ENCODE data around the gene MOB3A. TPM values are rescaled to one million over a fixed set of nuclear protein-coding genes. Genes with fewer than 3 reads are reported as not detected.

The MOB3A gene
- total RNA-seq, 3 donors from 2014 or later (not counting 1 experiment from before 2014, with no cell fraction given): 239 to 314 (median 246) TPM

DNA sequence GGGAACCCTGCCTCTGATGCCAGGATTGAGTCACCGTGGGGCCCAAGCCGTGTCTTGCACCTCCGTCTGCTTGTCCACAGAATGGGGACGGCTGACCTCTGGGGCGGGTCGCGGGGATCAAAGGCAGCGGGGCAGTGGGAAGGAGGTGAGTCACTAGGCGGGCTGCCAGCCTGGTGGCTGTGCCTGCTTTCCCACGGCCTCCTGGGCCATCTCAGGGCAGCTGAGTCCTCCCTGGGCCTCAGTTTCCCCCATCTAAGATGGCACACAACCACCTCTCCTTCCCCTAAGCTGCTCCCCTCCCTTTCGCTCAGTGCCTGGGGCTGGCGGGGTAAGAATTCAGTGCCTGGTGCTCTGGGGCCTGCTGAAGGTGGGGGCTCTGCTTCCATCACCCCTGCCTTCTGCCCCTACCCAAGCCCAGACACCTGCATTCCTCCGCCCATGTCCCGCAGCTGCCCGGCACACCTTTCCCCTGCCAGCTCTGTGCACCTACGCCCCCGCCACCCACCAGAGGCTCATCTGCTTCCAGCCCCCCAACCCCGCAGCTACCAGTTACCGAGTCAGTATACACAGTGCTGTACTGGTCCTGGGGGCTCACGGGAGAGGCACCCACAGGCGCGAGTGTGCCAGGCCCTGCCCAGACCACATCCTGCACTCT lies 48.5 kb downstream of the MOB3A start:
- Mint-ChIP-seq H3K4me1 (peaks cover 10 to 50% of the 10 kb centered on the region in 2 donors), H3K27me3 (ENCODE audit: low read depth in 2 of 2) (no peaks in the 10 kb centered on the region)

DNA sequence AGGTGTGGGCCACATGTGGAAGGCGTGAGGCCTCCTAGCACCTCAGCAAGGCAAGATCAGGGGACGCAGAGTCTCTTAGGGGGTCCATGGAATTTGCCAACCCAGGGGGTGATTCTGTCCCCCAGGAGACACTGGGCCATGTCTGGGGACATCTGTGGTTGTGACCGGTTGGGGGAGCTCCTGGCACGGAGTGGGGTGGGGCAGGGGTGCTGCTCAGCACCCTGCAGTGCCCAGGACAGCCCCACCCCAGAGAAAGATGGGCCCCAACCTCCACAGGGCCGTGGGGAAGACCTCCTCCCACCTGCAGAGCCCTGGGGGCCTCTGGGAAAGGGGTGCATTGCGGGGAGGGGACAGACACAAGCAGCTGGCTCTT lies 49.1 kb downstream of the MOB3A start:
- intact Hi-C loops (cut with micrococcal nuclease): no loop called here
- peaks cover 48% of the 10 kb centered on the region for H3K36me3 ChIP-seq (ENCODE audit: control insufficient read depth, insufficient read depth, low read length)
- H3K4me3 Mint-ChIP-seq: no peak overlapping the region
- H3K36me3 Mint-ChIP-seq: no peaks in the 10 kb centered on the region
- no peaks in the 10 kb centered on the region for H3K9me3 ChIP-seq (ENCODE audit: control insufficient read depth, insufficient read depth, low read length)
- 77% methylated on average over 6 of the region's 6 CpGs for WGBS (ENCODE audit: insufficient coverage)
- peaks cover 87% of the 10 kb centered on the region for H3K4me1 ChIP-seq (ENCODE audit: control insufficient read depth, insufficient read depth, low read length)
- H3K4me1 Mint-ChIP-seq: peaks cover 14 to 50% of the 10 kb centered on the region in 2 donors
- no peaks in the 10 kb centered on the region for H3K27me3 Mint-ChIP-seq (ENCODE audit: low read depth in 2 of 2)
- ATAC-seq: no peak
- TF ChIP-seq, protein P1, sequence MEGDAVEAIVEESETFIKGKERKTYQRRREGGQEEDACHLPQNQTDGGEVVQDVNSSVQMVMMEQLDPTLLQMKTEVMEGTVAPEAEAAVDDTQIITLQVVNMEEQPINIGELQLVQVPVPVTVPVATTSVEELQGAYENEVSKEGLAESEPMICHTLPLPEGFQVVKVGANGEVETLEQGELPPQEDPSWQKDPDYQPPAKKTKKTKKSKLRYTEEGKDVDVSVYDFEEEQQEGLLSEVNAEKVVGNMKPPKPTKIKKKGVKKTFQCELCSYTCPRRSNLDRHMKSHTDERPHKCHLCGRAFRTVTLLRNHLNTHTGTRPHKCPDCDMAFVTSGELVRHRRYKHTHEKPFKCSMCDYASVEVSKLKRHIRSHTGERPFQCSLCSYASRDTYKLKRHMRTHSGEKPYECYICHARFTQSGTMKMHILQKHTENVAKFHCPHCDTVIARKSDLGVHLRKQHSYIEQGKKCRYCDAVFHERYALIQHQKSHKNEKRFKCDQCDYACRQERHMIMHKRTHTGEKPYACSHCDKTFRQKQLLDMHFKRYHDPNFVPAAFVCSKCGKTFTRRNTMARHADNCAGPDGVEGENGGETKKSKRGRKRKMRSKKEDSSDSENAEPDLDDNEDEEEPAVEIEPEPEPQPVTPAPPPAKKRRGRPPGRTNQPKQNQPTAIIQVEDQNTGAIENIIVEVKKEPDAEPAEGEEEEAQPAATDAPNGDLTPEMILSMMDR (IDR thresholded peaks at IDR 0.05): no peak
- H3K27me3 ChIP-seq (ENCODE audit: control insufficient read depth, insufficient read depth, low read length): no peaks in the 10 kb centered on the region
- H3K9me3 Mint-ChIP-seq: no peaks in the 10 kb centered on the region
- H3K27ac ChIP-seq (ENCODE audit: low read length): no peak overlapping the region
- peak overlapping the region in 1 of 2 donors; percentile 89 for H3K27ac Mint-ChIP-seq
- DNase-seq: no peak
- H3K4me3 ChIP-seq (ENCODE audit: low read length): no peak overlapping the region

More for the DNA sequence above, 48.5 kb downstream of the MOB3A start:
- intact Hi-C loops (cut with micrococcal nuclease): no loop called here
- 67% methylated on average over 22 of the region's 22 CpGs for WGBS (ENCODE audit: insufficient coverage)
- DNase-seq: no peak
- Histone ChIP-seq H3K4me3 (ENCODE audit: low read length) (no peak overlapping the region), H3K36me3 (ENCODE audit: control insufficient read depth, insufficient read depth, low read length) (peaks cover 45% of the 10 kb centered on the region), H3K27ac (ENCODE audit: low read length) (peak overlapping the region; percentile 16), H3K27me3 (ENCODE audit: control insufficient read depth, insufficient read depth, low read length) (no peaks in the 10 kb centered on the region), H3K9me3 (ENCODE audit: control insufficient read depth, insufficient read depth, low read length) (no peaks in the 10 kb centered on the region), H3K4me1 (ENCODE audit: control insufficient read depth, insufficient read depth, low read length) (peaks cover 88% of the 10 kb centered on the region)
- Mint-ChIP-seq H3K9me3 (no peaks in the 10 kb centered on the region), H3K36me3 (no peaks in the 10 kb centered on the region), H3K4me3 (no peak overlapping the region), H3K27ac (peak overlapping the region in 1 of 2 donors; percentile 89)
- no peak for ATAC-seq
- TF ChIP-seq, protein P1 (IDR thresholded peaks at IDR 0.05): no peak

DNA sequence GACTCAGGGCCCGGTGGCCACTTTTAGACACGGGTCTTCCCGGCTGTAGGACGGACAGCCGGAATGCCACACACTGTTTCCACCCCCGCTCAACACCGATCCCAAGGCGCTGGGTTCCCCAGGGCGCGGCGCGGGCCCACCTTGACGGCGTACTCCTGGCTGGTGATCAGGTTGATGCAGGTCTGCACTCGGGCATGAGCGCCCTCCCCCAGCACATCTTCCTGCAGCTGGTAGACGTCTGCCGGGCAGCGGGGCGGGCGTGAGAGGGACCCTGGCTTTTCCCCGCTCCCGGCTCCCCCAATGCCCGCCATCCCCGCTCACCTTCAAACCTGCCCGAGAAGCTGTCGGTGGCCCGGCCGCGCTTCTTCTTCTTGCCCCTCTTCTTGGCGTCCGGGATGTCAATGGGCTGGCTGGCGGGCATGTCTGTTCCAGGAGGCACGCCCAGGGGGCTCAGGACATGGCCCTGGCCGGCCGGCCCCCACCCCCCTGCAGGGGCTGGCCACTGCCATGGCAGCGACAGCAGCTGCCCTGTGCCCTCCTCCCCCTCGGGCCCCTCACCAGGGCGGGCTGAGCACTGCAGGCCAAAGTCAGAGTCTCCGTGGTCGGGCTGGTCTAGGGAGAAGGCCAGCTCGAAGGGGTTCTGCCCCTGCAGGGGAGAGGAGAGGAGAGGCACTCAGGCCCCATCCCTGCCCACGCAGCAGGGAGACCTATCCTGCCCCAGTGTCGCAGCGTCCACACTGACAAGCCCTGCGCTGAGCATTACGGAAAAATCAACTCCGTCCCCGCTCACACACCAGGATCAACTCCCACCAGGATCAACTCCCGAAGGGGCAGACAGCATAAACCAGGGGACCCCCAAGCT lies 49.8 kb downstream of the MOB3A start:
- no peaks in the 10 kb centered on the region for H3K36me3 Mint-ChIP-seq
- Histone ChIP-seq H3K27me3 (ENCODE audit: control insufficient read depth, insufficient read depth, low read length) (no peaks in the 10 kb centered on the region), H3K27ac (ENCODE audit: low read length) (no peak overlapping the region), H3K4me3 (ENCODE audit: low read length) (no peak overlapping the region), H3K9me3 (ENCODE audit: control insufficient read depth, insufficient read depth, low read length) (no peaks in the 10 kb centered on the region), H3K36me3 (ENCODE audit: control insufficient read depth, insufficient read depth, low read length) (peaks cover 51% of the 10 kb centered on the region), H3K4me1 (ENCODE audit: control insufficient read depth, insufficient read depth, low read length) (peaks cover 85% of the 10 kb centered on the region)
- ATAC-seq (no peak), DNase-seq (no peak)
- WGBS (ENCODE audit: insufficient coverage): 96% methylated on average over 50 of the region's 50 CpGs
- H3K4me1 Mint-ChIP-seq: peaks cover 10 to 48% of the 10 kb centered on the region in 2 donors
- H3K27ac Mint-ChIP-seq: peak overlapping the region; percentile 26 to 95
- intact Hi-C loops (cut with micrococcal nuclease): no loop called here
- no peaks in the 10 kb centered on the region for H3K9me3 Mint-ChIP-seq
- no peaks in the 10 kb centered on the region for H3K27me3 Mint-ChIP-seq (ENCODE audit: low read depth in 2 of 2)
- H3K4me3 Mint-ChIP-seq: no peak overlapping the region
- TF ChIP-seq, protein P1 (IDR thresholded peaks at IDR 0.05): no peak

Data from natural killer cell (primary cell).